ENCODE results near the gene STK4.

- TF ChIP-seq POLR2AphosphoS5 (IDR thresholded peaks at IDR 0.05; ENCODE audit: low read depth, low read length): no peak
- TF ChIP-seq, protein P1, sequence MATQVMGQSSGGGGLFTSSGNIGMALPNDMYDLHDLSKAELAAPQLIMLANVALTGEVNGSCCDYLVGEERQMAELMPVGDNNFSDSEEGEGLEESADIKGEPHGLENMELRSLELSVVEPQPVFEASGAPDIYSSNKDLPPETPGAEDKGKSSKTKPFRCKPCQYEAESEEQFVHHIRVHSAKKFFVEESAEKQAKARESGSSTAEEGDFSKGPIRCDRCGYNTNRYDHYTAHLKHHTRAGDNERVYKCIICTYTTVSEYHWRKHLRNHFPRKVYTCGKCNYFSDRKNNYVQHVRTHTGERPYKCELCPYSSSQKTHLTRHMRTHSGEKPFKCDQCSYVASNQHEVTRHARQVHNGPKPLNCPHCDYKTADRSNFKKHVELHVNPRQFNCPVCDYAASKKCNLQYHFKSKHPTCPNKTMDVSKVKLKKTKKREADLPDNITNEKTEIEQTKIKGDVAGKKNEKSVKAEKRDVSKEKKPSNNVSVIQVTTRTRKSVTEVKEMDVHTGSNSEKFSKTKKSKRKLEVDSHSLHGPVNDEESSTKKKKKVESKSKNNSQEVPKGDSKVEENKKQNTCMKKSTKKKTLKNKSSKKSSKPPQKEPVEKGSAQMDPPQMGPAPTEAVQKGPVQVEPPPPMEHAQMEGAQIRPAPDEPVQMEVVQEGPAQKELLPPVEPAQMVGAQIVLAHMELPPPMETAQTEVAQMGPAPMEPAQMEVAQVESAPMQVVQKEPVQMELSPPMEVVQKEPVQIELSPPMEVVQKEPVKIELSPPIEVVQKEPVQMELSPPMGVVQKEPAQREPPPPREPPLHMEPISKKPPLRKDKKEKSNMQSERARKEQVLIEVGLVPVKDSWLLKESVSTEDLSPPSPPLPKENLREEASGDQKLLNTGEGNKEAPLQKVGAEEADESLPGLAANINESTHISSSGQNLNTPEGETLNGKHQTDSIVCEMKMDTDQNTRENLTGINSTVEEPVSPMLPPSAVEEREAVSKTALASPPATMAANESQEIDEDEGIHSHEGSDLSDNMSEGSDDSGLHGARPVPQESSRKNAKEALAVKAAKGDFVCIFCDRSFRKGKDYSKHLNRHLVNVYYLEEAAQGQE (IDR thresholded peaks at IDR 0.05; ENCODE audit: insufficient read depth in 1 of 2, low read depth in 2 of 2, low read length in 2 of 2): no peak
These were observed 135.1 kb downstream of the STK4 start for GRCh38 chr20:45101333-45101850.
